Measurements from ENCODE around the gene NPPB. TPM values are rescaled to one million over a fixed set of nuclear protein-coding genes. Genes with fewer than 3 reads are reported as not detected.
"Not testable (repeated sequence)": the region's sequence is repeated elsewhere in the genome, so short reads cannot be mapped to it uniquely, and the experiment has no call there.

NPPB gene
- total RNA-seq, 1 donor from 2014 or later, result not detected

- Mint-ChIP-seq H3K27ac (ENCODE audit: unreplicated experiment) (no peak overlapping the region), H3K9me3 (no peaks in the 10 kb centered on the region), H3K4me1 (peaks cover 10% of the 10 kb centered on the region), H3K36me3 (ENCODE audit: low read depth) (peaks cover 2% of the 10 kb centered on the region), H3K27me3 (ENCODE audit: low read depth) (peaks cover 49% of the 10 kb centered on the region), H3K4me3 (no peak overlapping the region)
- TF ChIP-seq CTCF (conservative IDR thresholded peaks at IDR 0.05), result no peak
- no peak for DNase-seq (ENCODE audit: low read depth, low spot score)
Observed at GRCh38 chr1:11903210-11903609, 44.5 kb upstream of the NPPB start.

- not testable (repeated sequence) for H3K9me3 Mint-ChIP-seq; H3K36me3 Mint-ChIP-seq (ENCODE audit: low read depth); H3K27ac Mint-ChIP-seq (ENCODE audit: unreplicated experiment); DNase-seq (ENCODE audit: low read depth, low spot score); H3K4me3 Mint-ChIP-seq; H3K4me1 Mint-ChIP-seq
- H3K27me3 Mint-ChIP-seq (ENCODE audit: low read depth), result peaks cover 57% of the 10 kb centered on the region
Observed at GRCh38 chr1:11901446-11901845, 42.7 kb upstream of the NPPB start.

DNA sequence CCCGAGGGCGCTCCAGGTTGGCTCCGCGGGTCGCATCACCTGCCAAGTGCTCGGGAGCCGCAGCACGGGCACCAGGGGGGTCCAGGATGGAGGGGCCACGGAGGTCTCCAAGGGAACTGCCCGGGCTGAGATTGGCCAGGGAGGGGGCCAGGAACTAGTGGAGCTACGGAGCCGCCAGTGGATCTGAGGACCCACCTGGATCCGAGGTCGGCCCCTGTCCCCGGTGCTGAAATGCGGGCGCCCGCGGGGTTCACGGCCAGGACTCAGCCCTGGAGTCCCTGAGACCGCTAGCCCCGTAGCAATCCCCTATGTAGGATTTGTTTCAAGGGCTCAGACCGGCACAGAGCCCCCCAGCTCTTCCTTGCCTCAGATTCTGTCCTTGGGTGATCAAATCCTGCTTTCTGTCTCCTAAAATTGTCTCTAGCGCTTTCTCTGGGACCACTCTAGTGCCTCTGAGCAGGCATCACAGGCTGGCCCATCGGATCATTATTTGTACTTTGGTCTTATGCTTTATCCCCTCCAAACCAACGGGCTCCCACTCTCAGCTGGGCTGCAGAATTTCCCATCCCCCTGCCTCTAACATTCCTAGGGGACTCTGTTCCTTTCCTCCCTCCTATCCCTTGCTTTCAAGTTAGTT, 40.2 kb upstream of the NPPB start:
- H3K4me3 Mint-ChIP-seq, result no peak overlapping the region
- H3K27me3 Mint-ChIP-seq (ENCODE audit: low read depth), result peaks cover 54% of the 10 kb centered on the region
- no peak for DNase-seq (ENCODE audit: low read depth, low spot score)
- H3K36me3 Mint-ChIP-seq (ENCODE audit: low read depth), result no peaks in the 10 kb centered on the region
- H3K9me3 Mint-ChIP-seq, result no peaks in the 10 kb centered on the region
- TF ChIP-seq CTCF (conservative IDR thresholded peaks at IDR 0.05), result no peak
- no peaks in the 10 kb centered on the region for H3K4me1 Mint-ChIP-seq
- no peak overlapping the region for H3K27ac Mint-ChIP-seq (ENCODE audit: unreplicated experiment)

- no peak for DNase-seq (ENCODE audit: low read depth, low spot score)
- Mint-ChIP-seq H3K4me1 (no peaks in the 10 kb centered on the region), H3K9me3 (no peaks in the 10 kb centered on the region), H3K27me3 (ENCODE audit: low read depth) (peaks cover 58% of the 10 kb centered on the region), H3K27ac (ENCODE audit: unreplicated experiment) (no peak overlapping the region), H3K4me3 (no peak overlapping the region), H3K36me3 (ENCODE audit: low read depth) (no peaks in the 10 kb centered on the region)
- no peak for TF ChIP-seq CTCF (conservative IDR thresholded peaks at IDR 0.05)
Observed at GRCh38 chr1:11898086-11898785, 39.5 kb upstream of the NPPB start.

GRCh38 chr1:11894501-11894900, 35.8 kb upstream of the NPPB start:
- H3K27ac Mint-ChIP-seq (ENCODE audit: unreplicated experiment); H3K36me3 Mint-ChIP-seq (ENCODE audit: low read depth); DNase-seq (ENCODE audit: low read depth, low spot score); H3K4me1 Mint-ChIP-seq; H3K9me3 Mint-ChIP-seq; H3K4me3 Mint-ChIP-seq: not testable (repeated sequence)
- peaks cover 40% of the 10 kb centered on the region for H3K27me3 Mint-ChIP-seq (ENCODE audit: low read depth)

GRCh38 chr1:11893907-11894251, 35.1 kb upstream of the NPPB start:
- Mint-ChIP-seq H3K36me3 (ENCODE audit: low read depth) (no peaks in the 10 kb centered on the region), H3K4me1 (no peaks in the 10 kb centered on the region), H3K27me3 (ENCODE audit: low read depth) (peaks cover 34% of the 10 kb centered on the region), H3K9me3 (no peaks in the 10 kb centered on the region), H3K4me3 (no peak overlapping the region), H3K27ac (ENCODE audit: unreplicated experiment) (no peak overlapping the region)
- DNase-seq (ENCODE audit: low read depth, low spot score), result peak; percentile 60
- TF ChIP-seq CTCF (conservative IDR thresholded peaks at IDR 0.05), result peak; percentile 84

Measured in neural crest cell (in vitro differentiated cells).